Measurements from ENCODE around the gene GRIK4. TPM values are rescaled to one million over a fixed set of nuclear protein-coding genes. Genes with fewer than 3 reads are reported as not detected.

The GRIK4 gene
- total RNA-seq, 1 donor from 2014 or later: 4.5 TPM

DNA sequence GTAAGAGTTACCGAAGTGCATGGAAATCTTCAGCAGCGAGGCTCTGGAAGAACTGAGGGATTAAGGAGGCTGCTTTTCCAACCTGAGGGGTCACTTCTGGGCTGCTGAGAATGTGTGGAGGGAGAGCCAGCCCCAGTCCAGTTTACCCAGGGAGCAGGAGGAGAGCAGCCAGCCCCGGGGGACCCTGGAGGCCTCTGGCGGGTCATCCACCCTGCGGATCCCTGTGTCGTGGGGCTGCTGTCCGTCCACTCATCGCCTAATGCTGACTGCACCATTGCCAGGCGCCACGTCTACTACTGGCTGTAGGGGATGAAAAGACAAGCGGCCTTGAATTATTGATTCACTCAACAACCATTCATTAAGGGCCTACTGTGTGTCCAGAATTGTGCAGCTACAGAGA lies 283.6 kb downstream of the GRIK4 start:
- Mint-ChIP-seq H3K4me1 (ENCODE audit: unreplicated experiment) (no peaks in the 10 kb centered on the region), H3K9me3 (ENCODE audit: unreplicated experiment) (no peaks in the 10 kb centered on the region), H3K27ac (ENCODE audit: unreplicated experiment) (no peak overlapping the region), H3K4me3 (ENCODE audit: unreplicated experiment) (no peak overlapping the region), H3K36me3 (ENCODE audit: low read depth, unreplicated experiment) (no peaks in the 10 kb centered on the region), H3K27me3 (ENCODE audit: unreplicated experiment) (no peaks in the 10 kb centered on the region)
- TF ChIP-seq, protein P1, sequence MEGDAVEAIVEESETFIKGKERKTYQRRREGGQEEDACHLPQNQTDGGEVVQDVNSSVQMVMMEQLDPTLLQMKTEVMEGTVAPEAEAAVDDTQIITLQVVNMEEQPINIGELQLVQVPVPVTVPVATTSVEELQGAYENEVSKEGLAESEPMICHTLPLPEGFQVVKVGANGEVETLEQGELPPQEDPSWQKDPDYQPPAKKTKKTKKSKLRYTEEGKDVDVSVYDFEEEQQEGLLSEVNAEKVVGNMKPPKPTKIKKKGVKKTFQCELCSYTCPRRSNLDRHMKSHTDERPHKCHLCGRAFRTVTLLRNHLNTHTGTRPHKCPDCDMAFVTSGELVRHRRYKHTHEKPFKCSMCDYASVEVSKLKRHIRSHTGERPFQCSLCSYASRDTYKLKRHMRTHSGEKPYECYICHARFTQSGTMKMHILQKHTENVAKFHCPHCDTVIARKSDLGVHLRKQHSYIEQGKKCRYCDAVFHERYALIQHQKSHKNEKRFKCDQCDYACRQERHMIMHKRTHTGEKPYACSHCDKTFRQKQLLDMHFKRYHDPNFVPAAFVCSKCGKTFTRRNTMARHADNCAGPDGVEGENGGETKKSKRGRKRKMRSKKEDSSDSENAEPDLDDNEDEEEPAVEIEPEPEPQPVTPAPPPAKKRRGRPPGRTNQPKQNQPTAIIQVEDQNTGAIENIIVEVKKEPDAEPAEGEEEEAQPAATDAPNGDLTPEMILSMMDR (IDR thresholded peaks at IDR 0.05; ENCODE audit: unreplicated experiment): no peak
- no peak for DNase-seq (ENCODE audit: low spot score)

GRCh38 chr11:120797143-120797542 lies 285.6 kb downstream of the GRIK4 start:
- no peaks in the 10 kb centered on the region for H3K27me3 Mint-ChIP-seq (ENCODE audit: unreplicated experiment)
- TF ChIP-seq, protein P1 (IDR thresholded peaks at IDR 0.05; ENCODE audit: unreplicated experiment): no peak
- H3K4me3 Mint-ChIP-seq (ENCODE audit: unreplicated experiment): no peak overlapping the region
- no peak overlapping the region for H3K27ac Mint-ChIP-seq (ENCODE audit: unreplicated experiment)
- no peaks in the 10 kb centered on the region for H3K4me1 Mint-ChIP-seq (ENCODE audit: unreplicated experiment)
- DNase-seq (ENCODE audit: low spot score): no peak
- H3K36me3 Mint-ChIP-seq (ENCODE audit: low read depth, unreplicated experiment): no peaks in the 10 kb centered on the region
- H3K9me3 Mint-ChIP-seq (ENCODE audit: unreplicated experiment): no peaks in the 10 kb centered on the region

DNA sequence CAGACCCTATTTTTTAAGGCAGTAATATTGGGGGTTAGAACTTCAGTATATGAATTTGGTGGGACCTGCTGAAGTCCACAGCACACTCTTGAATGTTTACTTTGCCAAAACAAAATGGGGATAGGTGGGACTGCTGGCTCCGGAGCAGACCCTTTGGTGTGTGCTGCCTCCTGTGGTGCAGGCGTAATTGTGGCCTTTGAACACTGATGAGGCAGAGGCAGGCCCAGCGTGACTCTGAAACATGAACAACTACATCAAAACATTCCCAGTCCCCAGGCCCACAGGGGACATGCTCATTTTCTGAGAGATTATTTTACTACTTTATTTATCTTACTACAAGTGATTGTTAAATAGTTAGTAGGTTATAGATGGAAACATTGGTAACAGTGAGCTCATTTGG lies 287.3 kb downstream of the GRIK4 start:
- Mint-ChIP-seq H3K36me3 (ENCODE audit: low read depth, unreplicated experiment) (no peaks in the 10 kb centered on the region), H3K27me3 (ENCODE audit: unreplicated experiment) (peaks cover 3% of the 10 kb centered on the region), H3K4me3 (ENCODE audit: unreplicated experiment) (no peak overlapping the region), H3K9me3 (ENCODE audit: unreplicated experiment) (no peaks in the 10 kb centered on the region), H3K4me1 (ENCODE audit: unreplicated experiment) (no peaks in the 10 kb centered on the region), H3K27ac (ENCODE audit: unreplicated experiment) (no peak overlapping the region)
- no peak for DNase-seq (ENCODE audit: low spot score)
- TF ChIP-seq, protein P1 (IDR thresholded peaks at IDR 0.05; ENCODE audit: unreplicated experiment): no peak

DNA sequence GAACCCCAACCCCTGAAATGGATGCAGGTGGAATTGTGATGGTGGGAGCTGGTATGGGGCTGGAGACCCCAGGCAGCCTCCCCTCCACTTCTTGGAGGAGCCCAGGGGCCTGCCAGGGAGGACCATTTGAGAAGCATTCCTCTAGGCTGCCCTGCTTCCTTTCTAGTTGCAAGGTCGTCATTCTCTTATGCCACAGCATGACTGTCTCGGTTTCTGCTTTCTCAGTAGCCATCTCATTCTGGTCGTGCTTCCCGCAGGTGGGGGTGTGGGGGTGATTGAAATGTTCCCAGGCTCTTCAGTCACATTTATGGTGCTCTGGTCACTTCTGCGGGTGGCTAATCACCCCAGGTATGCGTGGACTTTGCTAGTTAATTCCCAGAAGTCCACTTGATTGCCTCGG lies 288.7 kb downstream of the GRIK4 start:
- DNase-seq (ENCODE audit: low spot score): no peak
- H3K4me3 Mint-ChIP-seq (ENCODE audit: unreplicated experiment): no peak overlapping the region
- peaks cover 3% of the 10 kb centered on the region for H3K27me3 Mint-ChIP-seq (ENCODE audit: unreplicated experiment)
- H3K36me3 Mint-ChIP-seq (ENCODE audit: low read depth, unreplicated experiment): no peaks in the 10 kb centered on the region
- H3K27ac Mint-ChIP-seq (ENCODE audit: unreplicated experiment): no peak overlapping the region
- TF ChIP-seq, protein P1 (IDR thresholded peaks at IDR 0.05; ENCODE audit: unreplicated experiment): no peak
- no peaks in the 10 kb centered on the region for H3K4me1 Mint-ChIP-seq (ENCODE audit: unreplicated experiment)
- no peaks in the 10 kb centered on the region for H3K9me3 Mint-ChIP-seq (ENCODE audit: unreplicated experiment)

DNA sequence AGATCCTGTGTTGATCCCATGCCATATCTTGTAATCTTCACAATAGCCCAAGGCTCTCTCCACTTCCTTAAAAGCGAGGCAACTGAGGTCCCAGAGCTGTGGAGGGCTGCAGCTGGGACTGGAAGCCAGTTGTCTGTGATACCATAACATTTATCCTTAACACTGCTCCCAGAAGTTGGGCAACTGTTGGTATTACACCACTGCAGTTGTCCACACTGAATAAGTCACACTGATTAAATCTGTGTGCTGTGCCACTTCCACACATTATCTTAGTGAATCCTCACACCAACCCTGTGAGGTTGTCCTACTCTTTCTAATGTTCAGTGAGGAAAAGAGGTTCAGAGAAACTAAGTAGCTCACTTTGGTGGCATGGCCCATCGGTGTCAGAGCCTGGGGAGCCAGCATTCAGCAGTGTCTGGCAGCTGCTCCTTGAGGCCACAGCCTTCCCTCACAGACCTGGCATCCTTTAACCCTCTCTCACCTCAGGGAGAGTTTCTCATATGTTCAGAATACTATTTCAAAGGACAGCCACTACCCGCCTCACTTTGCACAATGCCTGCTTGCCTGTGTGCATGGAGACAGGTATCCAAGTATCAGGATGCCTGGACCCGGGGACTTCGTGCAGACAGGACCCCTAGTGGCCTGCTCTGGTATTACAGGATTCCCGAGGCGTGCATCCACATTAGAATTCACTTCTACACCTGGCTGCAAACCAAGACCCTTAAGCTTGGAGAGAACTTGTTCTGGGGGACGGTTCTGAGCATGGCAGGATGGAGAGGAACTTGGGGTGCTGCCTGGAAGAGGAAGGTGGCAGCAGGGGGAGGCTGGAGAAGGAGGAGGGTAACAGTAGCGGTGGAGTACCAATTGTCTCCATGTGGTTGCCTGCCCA lies 290.5 kb downstream of the GRIK4 start:
- Mint-ChIP-seq H3K9me3 (ENCODE audit: unreplicated experiment) (no peaks in the 10 kb centered on the region), H3K27me3 (ENCODE audit: unreplicated experiment) (peaks cover 3% of the 10 kb centered on the region), H3K27ac (ENCODE audit: unreplicated experiment) (no peak overlapping the region), H3K36me3 (ENCODE audit: low read depth, unreplicated experiment) (no peaks in the 10 kb centered on the region), H3K4me1 (ENCODE audit: unreplicated experiment) (no peaks in the 10 kb centered on the region), H3K4me3 (ENCODE audit: unreplicated experiment) (no peak overlapping the region)
- TF ChIP-seq, protein P1 (IDR thresholded peaks at IDR 0.05; ENCODE audit: unreplicated experiment): peak; percentile 98
- peak; percentile 76 for DNase-seq (ENCODE audit: low spot score)
